HG03521 (cell line): Measurements from ENCODE around the gene ENOX1.

Source experiments
- ATAC-seq: cut with Tn5 transposase; IDR thresholded peaks from one replicate; pipeline ENCODE4 v1.9.1; 2021; ENCODE audit warnings: mild to moderate bottlenecking, moderate library complexity; ENCODE audit not compliant: unreplicated experiment

ENOX1 gene

DNA sequence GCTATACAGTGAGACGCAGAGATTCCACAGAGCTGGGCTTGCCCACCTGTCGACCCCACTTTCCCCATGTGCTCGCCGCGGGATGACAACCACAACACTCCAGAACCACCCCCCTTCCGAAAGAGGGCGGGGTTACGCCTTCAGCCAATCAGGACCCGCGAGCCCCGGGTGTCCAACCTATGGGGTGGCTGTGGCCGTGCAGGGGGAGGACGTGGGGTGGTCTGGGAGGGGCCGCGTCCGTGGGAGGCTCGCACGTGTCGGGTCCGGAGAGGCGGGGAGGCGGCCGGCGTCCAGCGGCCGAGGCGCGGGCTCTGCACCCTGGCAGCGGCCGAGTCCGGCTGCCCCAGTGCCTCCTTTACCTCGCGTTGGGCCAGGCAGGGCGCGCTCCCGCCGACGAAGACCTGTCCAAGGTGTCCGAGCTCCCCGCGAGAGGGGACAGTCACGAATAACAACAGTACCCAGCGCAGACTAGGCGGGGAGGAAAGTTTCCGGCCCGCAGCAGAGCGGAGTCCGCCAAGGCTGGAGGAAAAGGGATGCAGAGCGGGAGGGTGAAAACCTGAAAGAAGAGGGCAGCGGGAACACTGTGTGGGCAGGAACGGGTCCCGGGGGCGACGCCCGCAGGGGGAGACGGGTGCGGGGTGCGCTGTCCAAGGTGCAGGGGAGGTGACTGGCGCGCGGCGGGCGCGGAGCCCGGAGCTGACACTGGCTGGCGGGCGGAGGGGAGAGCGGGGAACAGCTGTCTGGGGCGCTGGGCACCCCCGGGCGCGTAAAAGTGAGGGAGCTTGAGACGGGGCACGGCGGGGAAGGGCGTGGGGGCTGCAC lies 911 bp downstream of the ENOX1 start:
- no peak for ATAC-seq

DNA sequence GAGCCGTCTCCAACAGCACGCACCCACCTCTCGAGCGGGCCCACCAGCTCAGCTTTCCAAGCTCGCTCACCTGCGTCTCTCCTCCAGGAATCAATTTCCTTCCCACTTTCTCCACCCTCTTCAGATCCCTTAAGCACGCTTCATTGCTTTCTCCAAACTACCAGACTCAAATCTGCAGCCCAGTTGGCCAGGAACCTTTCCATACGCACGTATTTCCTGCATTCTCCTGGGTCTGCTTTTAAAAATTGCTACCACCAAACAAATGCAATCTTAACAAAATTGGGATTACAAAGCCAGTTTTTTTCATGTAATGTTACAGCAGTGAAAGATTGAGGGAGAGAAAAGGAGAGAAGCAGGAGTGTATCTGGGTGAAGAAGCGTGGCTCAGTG lies 1.5 kb downstream of the ENOX1 start:
- ATAC-seq: no peak

DNA sequence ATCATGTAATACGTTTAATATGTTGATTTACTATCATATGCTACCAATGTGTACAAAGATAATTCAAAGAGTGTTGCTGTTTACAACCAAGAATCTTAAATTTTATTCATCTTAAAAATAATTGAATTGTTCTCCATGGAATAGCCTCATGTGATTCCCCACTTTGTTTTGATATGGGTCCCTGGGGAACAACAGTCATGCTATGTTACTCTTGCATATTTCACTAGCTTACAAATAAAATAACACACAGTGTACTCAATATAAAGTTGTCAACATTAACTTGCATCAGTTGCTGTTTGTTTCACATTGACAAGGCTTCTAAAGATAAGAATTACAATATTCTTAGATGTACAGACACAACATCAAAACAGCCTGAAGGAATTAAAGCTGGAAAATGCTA lies 2.3 kb downstream of the ENOX1 start:
- no peak for ATAC-seq

DNA sequence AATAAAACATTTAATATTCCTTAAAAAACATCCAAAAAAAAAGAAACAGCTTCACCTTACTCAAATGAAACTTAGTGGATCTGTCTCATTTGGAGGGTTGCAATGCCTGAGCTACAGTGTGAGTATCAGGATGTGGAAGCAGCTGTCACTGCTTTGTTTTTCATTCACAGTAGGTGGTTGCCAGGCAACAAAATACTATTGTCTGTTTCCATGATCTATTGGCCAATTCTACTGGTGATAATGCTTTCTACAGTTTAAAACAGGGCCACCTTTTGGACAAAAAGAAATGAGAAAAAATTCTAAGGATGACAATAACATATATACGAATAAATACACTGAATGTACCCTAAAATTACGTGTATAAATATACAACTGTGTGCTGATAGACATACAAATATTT lies 3.0 kb downstream of the ENOX1 start:
- ATAC-seq: no peak

DNA sequence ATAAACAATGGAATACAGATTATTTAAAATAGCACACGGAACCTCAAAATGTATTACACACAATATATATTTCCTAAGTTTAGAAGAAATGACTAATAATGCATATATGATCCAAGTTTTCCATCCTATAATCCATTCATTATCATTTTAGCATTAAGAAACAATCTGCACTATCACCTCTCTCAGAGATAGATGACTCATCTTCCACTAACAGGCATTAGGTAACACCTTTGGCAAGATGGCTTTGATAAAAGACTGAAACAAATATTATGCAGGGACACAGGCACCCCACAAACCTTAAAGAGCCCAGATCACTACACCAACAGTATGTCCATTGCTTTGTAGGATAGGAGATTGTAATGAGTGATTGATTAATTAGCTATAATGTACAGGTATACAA lies 4.1 kb downstream of the ENOX1 start:
- ATAC-seq: no peak

DNA sequence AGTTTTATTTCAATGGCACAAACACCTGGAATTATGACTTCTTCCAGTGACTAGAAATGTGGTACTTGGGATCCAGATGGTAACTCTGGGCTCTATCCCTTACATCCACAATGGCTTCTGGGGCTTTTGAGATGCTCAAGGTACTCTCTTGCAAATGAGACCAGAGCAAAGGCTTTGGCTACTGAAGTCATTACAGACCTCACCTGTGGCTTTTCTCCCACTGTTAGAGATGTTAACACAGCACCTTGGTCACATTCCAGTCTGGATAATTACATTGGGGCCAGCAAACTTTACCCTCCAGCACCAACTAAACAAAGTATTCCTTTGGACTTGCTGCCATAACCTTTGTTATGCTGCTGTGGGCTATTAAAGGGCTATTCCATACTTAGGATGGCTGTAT lies 6.1 kb downstream of the ENOX1 start:
- no peak for ATAC-seq

- no peak for ATAC-seq
Measured at GRCh38 chr13:43776501-43777079, 10.2 kb downstream of the ENOX1 start.

DNA sequence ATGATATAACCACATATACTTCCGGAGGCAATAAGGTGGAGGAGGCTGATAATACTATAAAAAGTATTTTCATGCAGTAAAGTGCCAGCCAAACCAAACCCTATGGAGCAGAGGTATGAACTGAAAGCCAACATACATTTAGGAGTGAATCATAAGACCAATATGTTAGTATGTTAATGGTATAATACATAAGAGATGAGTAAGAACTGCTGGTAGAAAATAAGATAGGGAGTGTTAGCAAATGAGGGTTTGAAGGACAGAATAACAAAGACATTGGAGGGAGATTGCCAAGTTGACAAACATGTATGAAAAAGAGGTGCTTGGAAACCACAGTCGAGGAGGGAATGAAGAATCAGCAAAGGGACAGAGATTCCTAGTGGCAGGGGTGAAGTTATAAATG lies 10.8 kb downstream of the ENOX1 start:
- ATAC-seq: no peak

DNA sequence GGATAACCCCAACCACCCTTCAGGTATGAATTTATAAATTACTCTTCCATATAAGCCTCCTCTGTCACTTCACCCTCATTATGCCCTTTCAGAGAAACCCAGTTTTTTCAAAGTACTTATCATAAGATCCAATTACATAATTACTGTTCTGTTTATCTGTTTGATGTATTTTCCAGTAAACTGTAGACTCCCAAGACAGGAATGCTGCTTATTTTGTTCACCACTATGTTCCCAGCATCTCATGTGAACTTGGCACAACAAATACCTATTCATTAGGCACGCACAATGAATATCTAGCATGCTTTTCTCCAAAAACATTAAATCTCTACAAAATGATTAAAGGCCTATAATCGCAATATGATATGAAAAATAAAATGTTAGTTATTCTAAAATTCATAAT lies 13.2 kb downstream of the ENOX1 start:
- ATAC-seq: no peak

GRCh38 chr13:43770871-43771270 lies 15.9 kb downstream of the ENOX1 start:
- ATAC-seq: no peak

- ATAC-seq: no peak
Measured at GRCh38 chr13:43769529-43769928, 17.2 kb downstream of the ENOX1 start.

GRCh38 chr13:43767341-43767931 lies 19.3 kb downstream of the ENOX1 start:
- no peak for ATAC-seq

- no peak for ATAC-seq
Measured at GRCh38 chr13:43766725-43767124, 20.0 kb downstream of the ENOX1 start.

- no peak for ATAC-seq
Measured at GRCh38 chr13:43764349-43764748, 22.4 kb downstream of the ENOX1 start.

DNA sequence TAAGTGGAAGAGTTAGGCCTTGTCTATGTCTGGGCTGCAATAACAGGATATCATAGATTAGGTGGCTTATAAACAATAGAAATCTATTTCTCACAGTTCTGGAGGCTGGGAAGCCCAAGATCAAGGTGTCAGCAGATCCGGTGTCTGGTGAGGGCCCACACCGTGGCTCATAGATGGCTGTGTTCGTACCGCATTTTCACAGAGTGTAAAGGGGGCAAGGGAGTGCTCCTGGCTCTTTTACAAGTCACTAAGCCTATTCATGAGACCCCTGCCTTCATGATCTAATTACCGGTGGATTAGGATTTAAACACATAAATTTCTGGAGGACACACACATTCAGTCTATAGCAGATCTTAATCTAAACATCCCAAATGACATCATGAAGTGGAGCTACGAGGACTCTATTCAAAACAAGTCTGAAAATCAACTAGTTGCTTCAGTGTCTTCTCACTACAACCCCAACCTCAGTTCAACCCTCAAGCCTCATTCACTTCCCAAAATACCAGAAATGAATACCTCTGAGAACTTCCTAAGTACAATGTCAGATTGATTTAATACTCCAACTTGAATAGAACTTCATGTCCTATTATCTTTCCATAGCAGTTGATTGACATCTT lies 23.5 kb downstream of the ENOX1 start:
- ATAC-seq: no peak

GRCh38 chr13:43761616-43762315 lies 25.0 kb downstream of the ENOX1 start:
- no peak for ATAC-seq

GRCh38 chr13:43760257-43760656 lies 26.5 kb downstream of the ENOX1 start:
- no peak for ATAC-seq

DNA sequence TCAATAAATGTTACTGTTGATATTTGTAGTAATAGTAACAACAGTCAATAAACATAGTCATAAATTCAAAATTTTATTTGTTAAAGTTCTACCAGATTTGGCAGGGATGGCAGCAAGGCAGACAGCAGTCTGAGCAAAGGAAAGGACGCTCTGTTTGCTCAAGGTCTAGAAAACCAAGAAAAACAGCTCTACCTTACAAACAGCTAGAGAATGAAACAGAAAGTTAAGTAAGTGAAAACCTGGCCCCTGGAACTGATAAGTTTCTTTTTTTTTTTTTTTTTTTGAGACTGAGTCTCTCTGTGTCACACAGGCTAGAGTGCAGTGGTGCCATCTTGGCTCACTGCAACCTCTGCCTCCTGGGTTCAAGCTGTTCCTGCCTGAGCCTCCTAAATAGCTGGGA lies 27.9 kb downstream of the ENOX1 start:
- ATAC-seq: no peak

- ATAC-seq: no peak
Measured at GRCh38 chr13:43757266-43757665, 29.5 kb downstream of the ENOX1 start.

DNA sequence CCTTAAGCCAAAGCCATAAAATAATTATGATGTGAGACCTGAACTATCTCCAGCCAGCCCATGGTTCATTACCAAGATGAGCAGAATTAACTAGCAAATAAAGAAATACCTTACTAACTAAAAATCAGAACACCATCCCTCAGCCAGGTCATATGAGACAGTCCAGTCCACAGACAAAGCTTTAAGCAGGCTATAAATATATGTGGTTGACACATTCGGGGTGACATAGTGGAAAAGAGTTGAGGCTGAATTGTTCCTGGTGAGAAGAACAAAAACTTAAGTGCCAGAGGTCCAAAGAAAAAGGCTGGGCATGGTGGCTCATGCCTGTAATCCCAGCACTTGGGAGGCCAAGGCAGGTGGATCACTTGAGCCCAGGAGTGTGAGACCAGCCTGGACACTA lies 30.9 kb downstream of the ENOX1 start:
- no peak for ATAC-seq

GRCh38 chr13:43751624-43752023 lies 35.1 kb downstream of the ENOX1 start:
- no peak for ATAC-seq
